Small intestine (tissue), 7 donors: ENCODE measurements around the gene BHLHE40. TPM values are rescaled to one million over a fixed set of nuclear protein-coding genes. Genes with fewer than 3 reads are reported as not detected.

Source experiments
- DNase-seq, 2 donors: peaks; one replicate each; pipeline versions ENCODE4 v3.0.0 to v3.0.0-alpha.2; 2013
- FAIRE-seq: peaks from 2 replicates; lab custom pipeline; 2012; peaks lifted over from hg19 to GRCh38; lab: Jason Lieb, UNC
- H3K27ac ChIP-seq, 3 donors: one replicate each; pipeline ENCODE4 v1.5.1; 2013; ENCODE audit warnings: low read length in 2 of 3, mild to moderate bottlenecking in 2 of 3, control low read depth in 1 of 3, inconsistent platforms in 1 of 3, low read depth in 1 of 3, moderate library complexity in 1 of 3
- H3K27me3 ChIP-seq, 3 donors: one replicate each; pipeline ENCODE4 v1.6.1; 2013; ENCODE audit warnings: low read length in 3 of 3, inconsistent platforms in 1 of 3; ENCODE audit not compliant: control insufficient read depth in 3 of 3, insufficient read depth in 3 of 3
- H3K36me3 ChIP-seq, 3 donors: one replicate each; pipeline ENCODE4 v1.6.1; 2013; ENCODE audit warnings: low read length in 3 of 3, inconsistent platforms in 1 of 3, low read depth in 1 of 3, mild to moderate bottlenecking in 1 of 3, moderate library complexity in 1 of 3; ENCODE audit not compliant: control insufficient read depth in 3 of 3, insufficient read depth in 2 of 3
- H3K4me1 ChIP-seq, 3 donors: one replicate each; pipeline ENCODE4 v1.6.1; 2013; ENCODE audit warnings: low read length in 2 of 3, inconsistent platforms in 1 of 3, low read depth in 1 of 3, mild to moderate bottlenecking in 1 of 3, moderate library complexity in 1 of 3; ENCODE audit not compliant: control insufficient read depth in 3 of 3, insufficient read depth in 2 of 3
- H3K4me3 ChIP-seq, 3 donors: one replicate each; pipeline ENCODE4 v1.5.1; 2013; ENCODE audit warnings: low read length in 3 of 3, control low read depth in 1 of 3, inconsistent platforms in 1 of 3, low read depth in 1 of 3, mild to moderate bottlenecking in 1 of 3, moderate library complexity in 1 of 3
- H3K9me3 ChIP-seq, 2 donors: one replicate each; pipeline ENCODE4 v1.6.1; 2013; ENCODE audit warnings: low read depth in 1 of 2, low read length in 1 of 2; ENCODE audit not compliant: control insufficient read depth in 2 of 2, insufficient read depth in 1 of 2
- whole genome bisulfite sequencing, 3 donors: extraction: QIAGEN DNeasy Blood & Tissue Kit; methylation state at CpG; one replicate each; pipeline ENCODE4 v1.1.7; 2013; 5-methylcytosine and 5-hydroxymethylcytosine counted together
- polyA plus RNA-seq, 4 donors: library from polyadenylated mRNA; stranded (reverse) in 3 of 4; unstranded in 1 of 4; fragments of 200-250 nt in 3 of 4; fragments of 120-200 nt in 1 of 4; gene quantifications; one replicate each; pipeline versions ENCODE4 v1.2.1 to v1.2.3, GENCODE V29; 2013
- donor health status: healthy with polysubstance abuse.
- donor health status: control.
- donor health status: control.
- donor health status: Bipolar disorder and iron deficiency.
- donor health status: healthy.

The BHLHE40 gene
- polyA plus RNA-seq, 4 donors: 6.3 to 93.3 (median 19.7) TPM

DNA sequence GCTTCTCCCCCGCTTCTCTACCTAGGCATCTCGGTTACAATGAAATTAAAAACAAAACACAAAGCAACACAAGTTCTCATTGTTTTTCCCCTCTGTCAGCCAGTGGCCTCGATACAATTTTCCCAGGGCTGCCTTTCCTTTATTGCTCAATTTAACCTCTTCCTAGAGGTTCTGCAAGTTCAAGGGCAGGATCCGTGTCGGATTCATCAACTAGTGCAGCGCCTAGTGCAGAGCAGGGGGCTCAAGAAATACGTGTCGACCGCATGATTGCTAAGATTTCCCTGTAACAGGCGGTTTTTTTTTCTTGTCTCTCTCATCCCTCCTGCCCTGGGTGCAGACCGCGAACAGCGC lies 1.4 kb upstream of the BHLHE40 start:
- Histone ChIP-seq H3K36me3 (peaks cover 0 to 3% (median 0%) of the 10 kb centered on the region in 3 donors), H3K27me3 (no peaks in the 10 kb centered on the region), H3K4me3 (peak overlapping the region; percentile 56 to 82 (median 63)), H3K27ac (peak overlapping the region; percentile 98 to 99 (median 99)), H3K4me1 (peaks cover 4 to 11% (median 5%) of the 10 kb centered on the region in 3 donors), H3K9me3 (no peaks in the 10 kb centered on the region)
- DNase-seq: no peak
- 0 to 1% (median 1%) methylated on average over 12 to 13 of the region's 13 CpGs for WGBS, 3 donors
- no peak for FAIRE-seq

DNA sequence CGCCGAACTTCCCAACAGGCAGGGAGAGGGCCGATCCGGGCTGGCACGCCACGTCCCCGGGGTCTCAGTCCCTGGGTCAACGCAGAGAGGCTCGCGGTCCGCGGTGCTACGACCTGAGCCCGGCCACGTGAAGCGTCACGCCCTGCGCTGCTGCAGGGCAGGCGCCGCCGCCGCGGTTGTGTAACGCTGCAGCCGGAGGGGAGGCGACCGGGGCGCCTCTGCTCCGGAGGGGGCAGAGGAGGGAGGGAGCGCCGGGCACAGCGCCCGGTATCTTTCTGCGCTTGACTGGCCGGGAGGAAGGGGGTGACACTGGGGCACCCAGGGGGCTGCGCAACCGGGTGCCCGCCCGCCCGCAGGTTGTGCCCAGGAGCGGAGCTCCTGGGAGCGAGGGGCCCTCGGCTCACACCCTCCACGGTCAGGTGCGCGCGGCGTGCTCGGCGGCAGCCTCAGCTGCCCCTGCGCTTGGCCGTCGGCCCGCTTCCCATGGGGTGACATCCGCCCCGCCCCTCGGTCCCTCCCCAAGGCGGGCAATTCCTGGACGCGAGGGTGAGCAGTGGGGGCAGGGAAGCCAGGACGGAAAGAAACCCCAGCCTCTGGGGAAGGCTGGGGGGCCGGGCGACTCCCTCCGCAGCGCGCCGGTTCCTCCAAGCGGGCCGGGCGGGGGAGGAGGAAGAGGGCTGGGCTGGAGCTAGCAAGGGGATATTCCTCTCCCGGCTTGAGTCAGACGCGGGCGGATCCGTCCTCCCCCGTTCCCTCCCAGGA lies 852 bp upstream of the BHLHE40 start:
- Histone ChIP-seq H3K36me3 (peaks cover 0 to 8% (median 4%) of the 10 kb centered on the region in 3 donors), H3K4me1 (peaks cover 4 to 17% (median 10%) of the 10 kb centered on the region in 3 donors), H3K4me3 (peak overlapping the region; percentile 56 to 82 (median 63)), H3K9me3 (no peaks in the 10 kb centered on the region), H3K27ac (peak overlapping the region; percentile 98 to 99 (median 99)), H3K27me3 (no peaks in the 10 kb centered on the region)
- DNase-seq (peak; percentile 95 to 99), FAIRE-seq (no peak)
- WGBS, 3 donors: 0% methylated on average over 33 to 76 of the region's 76 CpGs

- H3K4me1 ChIP-seq: peaks cover 4 to 23% (median 12%) of the 10 kb centered on the region in 3 donors
Measured at GRCh38 chr3:4978966-4979427, 240 bp upstream of the BHLHE40 start.

GRCh38 chr3:4980229-4981203 lies 1.3 kb downstream of the BHLHE40 start:
- H3K4me3 ChIP-seq: peak overlapping the region; percentile 58 to 82 (median 82)
- DNase-seq (peak; percentile 89 to 95), FAIRE-seq (no peak)
- H3K4me1 ChIP-seq: peaks cover 4 to 33% (median 18%) of the 10 kb centered on the region in 3 donors
- H3K9me3 ChIP-seq: no peaks in the 10 kb centered on the region
- peaks cover 0 to 23% (median 4%) of the 10 kb centered on the region in 3 donors for H3K36me3 ChIP-seq
- H3K27ac ChIP-seq: peak overlapping the region; percentile 95 to 98 (median 97)
- 1 to 6% (median 4%) methylated on average over 32 of the region's 32 CpGs for WGBS, 3 donors
- no peaks in the 10 kb centered on the region for H3K27me3 ChIP-seq

More at GRCh38 chr3:4978966-4979427, 240 bp upstream of the BHLHE40 start:
- no peaks in the 10 kb centered on the region for H3K27me3 ChIP-seq
- FAIRE-seq (no peak), DNase-seq (peak; percentile 93 to 97)
- no peaks in the 10 kb centered on the region for H3K9me3 ChIP-seq
- H3K4me3 ChIP-seq: peak overlapping the region; percentile 58 to 82 (median 82)
- peak overlapping the region; percentile 98 to 99 (median 99) for H3K27ac ChIP-seq
- H3K36me3 ChIP-seq: peaks cover 0 to 14% (median 4%) of the 10 kb centered on the region in 3 donors
- WGBS, 3 donors: 1 to 2% (median 1%) methylated on average over 17 to 31 of the region's 31 CpGs

- Histone ChIP-seq H3K9me3 (no peaks in the 10 kb centered on the region), H3K4me3 (peak overlapping the region; percentile 19 to 58 (median 32)), H3K27ac (peak overlapping the region; percentile 68 to 97 (median 93)), H3K4me1 (peaks cover 4 to 39% (median 18%) of the 10 kb centered on the region in 3 donors), H3K27me3 (no peaks in the 10 kb centered on the region), H3K36me3 (peaks cover 0 to 28% (median 4%) of the 10 kb centered on the region in 3 donors)
- DNase-seq (peak; percentile 44 to 60), FAIRE-seq (no peak)
- WGBS, 3 donors: 0 to 16% (median 6%) methylated on average over 3 of the region's 3 CpGs
Measured at GRCh38 chr3:4981294-4981664, 2.0 kb downstream of the BHLHE40 start.

GRCh38 chr3:4981665-4982494 lies 2.6 kb downstream of the BHLHE40 start:
- H3K27me3 ChIP-seq: no peaks in the 10 kb centered on the region
- no peaks in the 10 kb centered on the region for H3K9me3 ChIP-seq
- peak overlapping the region; percentile 56 to 97 (median 93) for H3K27ac ChIP-seq
- H3K36me3 ChIP-seq: peaks cover 0 to 28% (median 4%) of the 10 kb centered on the region in 3 donors
- peak; percentile 64 to 85 for DNase-seq
- H3K4me3 ChIP-seq: peak overlapping the region in 2 of 3 donors; percentile 32 to 58
- FAIRE-seq: no peak
- peaks cover 3 to 41% (median 16%) of the 10 kb centered on the region in 3 donors for H3K4me1 ChIP-seq
- whole genome bisulfite sequencing, 3 donors: 9 to 26% (median 13%) methylated on average over 8 of the region's 8 CpGs

GRCh38 chr3:4982773-4983738 lies 3.8 kb downstream of the BHLHE40 start:
- Histone ChIP-seq H3K27me3 (no peaks in the 10 kb centered on the region), H3K36me3 (peaks cover 0 to 28% (median 4%) of the 10 kb centered on the region in 3 donors), H3K4me3 (peak overlapping the region in 1 of 3 donors; percentile 22), H3K27ac (peak overlapping the region; percentile 65 to 97 (median 91)), H3K4me1 (peaks cover 0 to 41% (median 14%) of the 10 kb centered on the region in 3 donors), H3K9me3 (no peaks in the 10 kb centered on the region)
- FAIRE-seq: no peak
- peak in 1 of 2 donors; percentile 40 for DNase-seq
- WGBS, 3 donors: 82 to 83% (median 83%) methylated on average over 40 of the region's 40 CpGs
